GM19240 (cell line): ENCODE measurements around the gene MRTFA.

Source experiments
- DNase-seq: peaks from one replicate; pipeline ENCODE4 v3.0.0; 2011; ENCODE audit warnings: low spot score; ENCODE audit not compliant: insufficient read length

Gene MRTFA

GRCh38 chr22:40432157-40432556, 204.4 kb downstream of the MRTFA start:
- no peak for DNase-seq

- DNase-seq, result no peak
Observed at GRCh38 chr22:40430991-40431390, 205.5 kb downstream of the MRTFA start.

GRCh38 chr22:40429481-40429880, 207.0 kb downstream of the MRTFA start:
- no peak for DNase-seq

GRCh38 chr22:40428796-40429195, 207.7 kb downstream of the MRTFA start:
- DNase-seq, result no peak

GRCh38 chr22:40426594-40427333, 209.8 kb downstream of the MRTFA start:
- DNase-seq, result no peak

- no peak for DNase-seq
Observed at GRCh38 chr22:40425082-40425481, 211.4 kb downstream of the MRTFA start.

GRCh38 chr22:40423882-40424640, 212.5 kb downstream of the MRTFA start:
- no peak for DNase-seq

GRCh38 chr22:40423310-40423688, 213.2 kb downstream of the MRTFA start:
- DNase-seq, result no peak

- DNase-seq, result no peak
Observed at GRCh38 chr22:40422558-40423309, 213.8 kb downstream of the MRTFA start.

- DNase-seq, result no peak
Observed at GRCh38 chr22:40421941-40422340, 214.6 kb downstream of the MRTFA start.

- no peak for DNase-seq
Observed at GRCh38 chr22:40421082-40421350, 215.5 kb downstream of the MRTFA start.

- DNase-seq, result no peak
Observed at GRCh38 chr22:40420341-40421081, 216.0 kb downstream of the MRTFA start.

GRCh38 chr22:40419718-40420117, 216.8 kb downstream of the MRTFA start:
- DNase-seq, result no peak

- DNase-seq, result no peak
Observed at GRCh38 chr22:40418366-40419201, 217.9 kb downstream of the MRTFA start.

- no peak for DNase-seq
Observed at GRCh38 chr22:40417881-40418280, 218.6 kb downstream of the MRTFA start.

GRCh38 chr22:40417041-40417440, 219.5 kb downstream of the MRTFA start:
- DNase-seq, result no peak

GRCh38 chr22:40416636-40417035, 219.9 kb downstream of the MRTFA start:
- no peak for DNase-seq

- no peak for DNase-seq
Observed at GRCh38 chr22:40416267-40416570, 220.3 kb downstream of the MRTFA start.

GRCh38 chr22:40415531-40416266, 220.8 kb downstream of the MRTFA start:
- DNase-seq, result peak; percentile 50

GRCh38 chr22:40414838-40415505, 221.5 kb downstream of the MRTFA start:
- peak; percentile 57 for DNase-seq
